ENCODE data around the gene PROB1. TPM values are rescaled to one million over a fixed set of nuclear protein-coding genes. Genes with fewer than 3 reads are reported as not detected.

PROB1 gene
- total and polyA plus RNA-seq, 2 of the 8 experiments (the other 6 are each of a cell fraction or from before 2014, with no cell fraction given): 0.89 to 3.1 TPM

- H2BK20ac ChIP-seq (ENCODE audit: low read length): no peak overlapping the region
- no peak overlapping the region for H2BK5ac ChIP-seq (ENCODE audit: low read depth, low read length)
- no peak for TF ChIP-seq TAF1 (IDR thresholded peaks at IDR 0.05; ENCODE audit: low read depth, low read length)
- no peak for TF ChIP-seq POLR2AphosphoS5 (IDR thresholded peaks at IDR 0.05; ENCODE audit: low read depth, low read length)
- no peak for TF ChIP-seq RAD21 (IDR thresholded peaks at IDR 0.05 in 1 of 2, conservative IDR thresholded peaks at IDR 0.05 in 1 of 2; ENCODE audit: low read depth in 2 of 2, low read length in 2 of 2)
- no peak for TF ChIP-seq ATF3 (IDR thresholded peaks at IDR 0.05; ENCODE audit: insufficient read depth, low read depth, low read length)
- no peak for TF ChIP-seq HDAC6 (IDR thresholded peaks at IDR 0.05; ENCODE audit: low read depth, low read length)
- TF ChIP-seq BRCA1 (IDR thresholded peaks at IDR 0.05; ENCODE audit: low read depth, low read length): no peak
- H2BK12ac ChIP-seq (ENCODE audit: low read depth, low read length): no peak overlapping the region
- no peak for FAIRE-seq
- H4K8ac ChIP-seq (ENCODE audit: extremely low read depth, insufficient read depth, low read length): no peak overlapping the region
- CTCF ChIA-PET (ENCODE audit: partially characterized antibody): interaction anchor here (0.6 to 8.2 kb wide), 10 partner anchors 12 to 370 kb away, joined by 3 to 69 read pairs (median 4); partner anchors contain the start of gene DNAJC18
- no peak overlapping the region for H4K5ac ChIP-seq (ENCODE audit: insufficient read length, low read depth, low read length)
- H3K9ac ChIP-seq (replicated peaks in 1 of 4; ENCODE audit: extremely low read depth in 1 of 4, low read depth in 3 of 4, low read length in 3 of 4): no peak overlapping the region
- POLR2A ChIA-PET (ENCODE audit: partially characterized antibody): interaction anchor here (1.3 to 1.7 kb wide), 4 partner anchors 9 to 33 kb away, joined by 3 to 4 read pairs (median 4); no protein-coding TSS in a partner anchor
- peaks cover 0 to 8% (median 4%) of the 10 kb centered on the region in 4 experiments; a peak in 6 of 7 replicates for H3K4me1 ChIP-seq (replicated peaks in 1 of 4; ENCODE audit: control insufficient read depth in 3 of 4, insufficient read depth in 4 of 4, low read length in 3 of 4)
- H3K27me3 ChIP-seq (replicated peaks in 1 of 4; ENCODE audit: control insufficient read depth in 3 of 4, extremely low read depth in 1 of 4, insufficient read depth in 3 of 4, low read length in 3 of 4): 0 out of 7 replicates have a peak, but pooled peaks cover 0 to 4% (median 0%) of the 10 kb centered on the region in 4 experiments
- H3K18ac ChIP-seq (ENCODE audit: extremely low read depth, low read length): no peak overlapping the region
- no peak overlapping the region for H4K91ac ChIP-seq (replicated peaks; ENCODE audit: insufficient read length, low read length)
- no peak overlapping the region for H3K4me2 ChIP-seq (ENCODE audit: insufficient read depth in 1 of 2, low read depth in 2 of 2, low read length in 2 of 2)
- no peak overlapping the region for H2AFZ ChIP-seq (ENCODE audit: low read length)
- H3K4ac ChIP-seq (replicated peaks; ENCODE audit: insufficient read length, low read depth, low read length): no peak overlapping the region
- H3K79me2 ChIP-seq (ENCODE audit: control insufficient read depth in 1 of 2, insufficient read depth in 2 of 2, low read length in 2 of 2): no peaks in the 10 kb centered on the region; a peak in 2 of 4 replicates
- H3K56ac ChIP-seq (replicated peaks; ENCODE audit: insufficient read length, low read depth, low read length): no peak overlapping the region
- DNase-seq (ENCODE audit: low read depth in 1 of 2, low spot score in 2 of 2): no peak
- no peaks in the 10 kb centered on the region for H3K36me3 ChIP-seq (ENCODE audit: control insufficient read depth in 2 of 4, insufficient read depth in 4 of 4, low read length in 3 of 4)
- H2BK15ac ChIP-seq (ENCODE audit: low read length): no peak overlapping the region
- no peak overlapping the region for H2BK120ac ChIP-seq (replicated peaks; ENCODE audit: low read depth, low read length)
- no peak overlapping the region for H3K14ac ChIP-seq (ENCODE audit: insufficient read length)
- H3K23me2 ChIP-seq (ENCODE audit: low read depth, low read length): peaks cover 4% of the 10 kb centered on the region; the same call in 1 of the 2 replicates
- no peak overlapping the region for H3K4me3 ChIP-seq (ENCODE audit: extremely low read depth in 1 of 4, insufficient read depth in 2 of 4, low read depth in 3 of 4, low read length in 4 of 4)
- H3K23ac ChIP-seq (ENCODE audit: insufficient read length): no peak overlapping the region
- peaks cover 0 to 1% of the 10 kb centered on the region in 2 experiments for H4K20me1 ChIP-seq (replicated peaks in 1 of 2; ENCODE audit: control insufficient read depth in 1 of 2, insufficient read depth in 2 of 2, low read length in 2 of 2)
- no peak overlapping the region for H3K27ac ChIP-seq (ENCODE audit: low read depth, low read length)
- H2AK5ac ChIP-seq (ENCODE audit: low read depth, low read length): no peak overlapping the region
- H3K9me3 ChIP-seq (ENCODE audit: insufficient read depth in 2 of 2, low read depth in 1 of 2, low read length in 1 of 2): no peaks in the 10 kb centered on the region
- H3K79me1 ChIP-seq (ENCODE audit: low read depth, low read length): no peaks in the 10 kb centered on the region
These were observed 12.6 kb upstream of the PROB1 start for GRCh38 chr5:139407517-139407916.
